GM06990 (cell line): ENCODE data around the gene SIRT6.
"Not testable (repeated sequence)": the region's sequence is repeated elsewhere in the genome, so short reads cannot be mapped to it uniquely, and the experiment has no call there.

ENCODE experiments used
- DNase-seq: peaks from one replicate; pipeline ENCODE4 v3.0.0-alpha.2; 2011; ENCODE audit not compliant: insufficient read length; ENCODE audit errors: extremely low read depth
- H3K27me3 ChIP-seq: replicated peaks from 2 replicates; pipeline ENCODE4 v1.6.0; 2011; ENCODE audit warnings: low read length; ENCODE audit not compliant: control insufficient read depth, insufficient read depth
- H3K36me3 ChIP-seq: 2 replicates; pipeline ENCODE4 v1.5.1; 2011; ENCODE audit warnings: low read length; ENCODE audit not compliant: control insufficient read depth, insufficient read depth
- H3K4me3 ChIP-seq: replicated peaks from 2 replicates; pipeline ENCODE4 v1.5.1; 2011; ENCODE audit warnings: low read depth, mild to moderate bottlenecking, control low read depth, low read length
- CTCF ChIP-seq: IDR thresholded peaks from 2 replicates; pipeline ENCODE4 v1.5.1; 2011; ENCODE audit warnings: low read length, control low read depth, mild to moderate bottlenecking, inconsistent platforms; ENCODE audit not compliant: insufficient read depth, poor library complexity, severe bottlenecking

Gene SIRT6

GRCh38 chr19:4225885-4226284 lies 43.5 kb upstream of the SIRT6 start:
- no peak for DNase-seq
- H3K36me3 ChIP-seq: no peaks in the 10 kb centered on the region
- no peak for TF ChIP-seq CTCF
- H3K4me3 ChIP-seq: no peak overlapping the region
- no peaks in the 10 kb centered on the region for H3K27me3 ChIP-seq

- Histone ChIP-seq H3K36me3 (no peaks in the 10 kb centered on the region), H3K27me3 (no peaks in the 10 kb centered on the region), H3K4me3 (no peak overlapping the region)
- no peak for TF ChIP-seq CTCF
- DNase-seq: no peak
Measured at GRCh38 chr19:4224470-4224869, 42.1 kb upstream of the SIRT6 start.

GRCh38 chr19:4220188-4220587 lies 37.8 kb upstream of the SIRT6 start:
- no peaks in the 10 kb centered on the region for H3K27me3 ChIP-seq
- H3K36me3 ChIP-seq: no peaks in the 10 kb centered on the region
- no peak for TF ChIP-seq CTCF
- DNase-seq: no peak
- H3K4me3 ChIP-seq: no peak overlapping the region

- H3K36me3 ChIP-seq, DNase-seq, H3K27me3 ChIP-seq, H3K4me3 ChIP-seq: not testable (repeated sequence)
Measured at GRCh38 chr19:4218523-4218922, 36.2 kb upstream of the SIRT6 start.

- DNase-seq: no peak
- no peak for TF ChIP-seq CTCF
- Histone ChIP-seq H3K4me3 (no peak overlapping the region), H3K27me3 (no peaks in the 10 kb centered on the region), H3K36me3 (no peaks in the 10 kb centered on the region)
Measured at GRCh38 chr19:4217429-4218264, 35.3 kb upstream of the SIRT6 start.

- Histone ChIP-seq H3K4me3 (no peak overlapping the region), H3K27me3 (no peaks in the 10 kb centered on the region), H3K36me3 (no peaks in the 10 kb centered on the region)
- TF ChIP-seq CTCF: no peak
- DNase-seq: no peak
Measured at GRCh38 chr19:4216846-4217245, 34.5 kb upstream of the SIRT6 start.
